GM12874 (cell line): ENCODE measurements around the gene CEBPE.

Source experiments
- CTCF ChIP-seq: IDR thresholded peaks from 2 replicates; pipeline ENCODE4 v1.5.1; 2011; ENCODE audit warnings: low read depth, mild to moderate bottlenecking, control low read depth, low read length, moderate library complexity; ENCODE audit not compliant: insufficient read depth

CEBPE gene

GRCh38 chr14:23149745-23150144 lies 30.7 kb upstream of the CEBPE start:
- TF ChIP-seq CTCF, result no peak

DNA sequence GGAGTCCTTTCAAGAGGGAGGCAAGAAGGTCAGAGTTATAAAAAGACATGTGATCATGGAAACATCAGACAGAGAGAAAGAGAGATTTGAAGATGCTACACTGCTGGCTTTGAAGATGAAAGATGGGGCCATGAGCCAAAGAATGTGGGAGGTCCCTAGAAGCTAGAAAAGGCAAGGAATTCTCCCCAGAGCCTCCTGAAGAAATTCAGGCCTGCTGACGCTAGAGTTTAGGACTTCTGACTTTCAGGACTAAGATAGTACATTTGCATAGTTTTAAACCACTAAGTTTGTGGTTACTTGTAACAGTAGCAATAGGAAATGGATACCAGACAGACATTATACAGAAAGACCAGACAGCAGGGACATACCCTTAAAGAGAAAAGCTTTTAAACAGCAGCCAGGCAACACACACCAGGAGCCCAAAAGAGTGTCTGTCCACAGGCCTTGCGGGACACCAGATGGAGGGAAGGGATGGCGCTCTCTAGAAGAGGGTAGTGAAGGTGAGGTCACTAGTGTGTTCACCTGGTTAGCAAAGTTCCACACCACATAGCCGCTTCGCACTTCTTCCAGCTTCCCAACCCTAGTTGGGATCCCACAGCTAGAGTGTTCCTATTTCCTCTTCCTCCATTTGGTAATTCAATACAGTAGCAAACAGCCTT lies 29.7 kb upstream of the CEBPE start:
- TF ChIP-seq CTCF, result no peak

- TF ChIP-seq CTCF, result no peak
Measured at GRCh38 chr14:23147676-23148075, 28.6 kb upstream of the CEBPE start.

- no peak for TF ChIP-seq CTCF
Measured at GRCh38 chr14:23146980-23147379, 27.9 kb upstream of the CEBPE start.

GRCh38 chr14:23146351-23146910 lies 27.4 kb upstream of the CEBPE start:
- TF ChIP-seq CTCF, result no peak

DNA sequence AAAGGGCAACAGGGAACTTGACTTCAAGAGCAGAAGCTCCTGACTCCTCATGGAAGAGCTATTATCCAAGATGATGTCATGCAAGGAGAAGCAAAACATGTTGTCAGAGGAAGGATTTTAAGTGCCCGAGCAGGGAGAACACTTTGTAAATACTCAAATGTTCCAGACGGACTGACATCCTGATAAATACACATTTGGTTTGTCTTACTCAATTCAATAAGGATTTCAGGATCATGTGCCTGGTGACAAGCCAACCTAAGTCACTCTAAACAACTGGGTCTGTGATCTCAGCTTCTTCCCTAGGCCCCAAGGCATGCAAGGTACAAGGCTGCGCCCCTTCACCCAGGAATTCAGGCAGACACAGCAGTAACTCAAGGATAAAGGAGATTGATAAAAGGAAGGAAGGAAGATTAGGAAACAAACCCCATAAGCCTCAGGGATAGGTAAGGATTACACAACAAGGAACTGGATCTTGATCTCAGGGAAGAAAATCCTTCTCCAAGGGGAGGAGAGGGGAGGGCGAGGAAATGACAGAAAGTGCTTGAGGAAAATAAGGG lies 26.8 kb upstream of the CEBPE start:
- no peak for TF ChIP-seq CTCF

DNA sequence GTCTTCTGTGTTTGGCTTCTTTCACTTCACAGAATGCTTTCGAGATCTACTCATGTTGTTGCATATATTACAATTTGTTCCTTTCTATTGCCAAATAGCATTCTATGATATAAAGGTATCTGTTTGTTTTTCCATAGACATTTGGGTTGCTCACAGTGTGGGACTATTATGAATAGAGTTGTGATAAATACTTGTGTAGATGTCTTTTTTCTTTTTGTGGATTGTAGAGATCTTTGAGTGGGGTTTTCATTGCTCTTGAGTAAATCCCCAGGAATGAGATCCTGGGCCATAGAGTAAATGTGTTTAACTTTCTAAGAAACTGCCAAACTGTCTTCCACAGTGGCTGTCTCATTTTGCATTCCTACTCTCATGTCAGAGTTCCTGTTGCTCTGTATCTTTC lies 24.9 kb upstream of the CEBPE start:
- no peak for TF ChIP-seq CTCF
